OCI-LY7 (cell line): ENCODE measurements around the gene SOX18. TPM values are rescaled to one million over a fixed set of nuclear protein-coding genes. Genes with fewer than 3 reads are reported as not detected.

Experiments
- BruUV-seq: library from RNA; stranded (reverse); fragments of 400-500 nt; replicated peaks from 2 replicates; lab custom pipeline; 2021; lab: Mats Ljungman, UMichigan
- CTCF ChIA-PET: fragments of 300-600 bp; sonication (Branson Sonifier 250); formaldehyde crosslinking; loops from one replicate; lab custom pipeline; 2022; ENCODE audit warnings: antibody characterized with exemption; ENCODE audit not compliant: unreplicated experiment; lab: Charles Lee
- POLR2A ChIA-PET: fragments of 300-600 bp; sonication (Branson Sonifier 250); formaldehyde crosslinking; loops from one replicate; lab custom pipeline; 2022; ENCODE audit warnings: antibody characterized with exemption; lab: Charles Lee
- DNase-seq: peaks from one replicate; pipeline ENCODE4 v3.0.0-alpha.2; 2015; ENCODE audit warnings: low spot score
- H2AFZ ChIP-seq: fragments of 200-600 bp; sonication (generic), shearing (Covaris generic); 2 replicates; pipeline ENCODE4 v1.6.1; 2014; ENCODE audit warnings: mild to moderate bottlenecking, antibody characterized with exemption, low read length, moderate library complexity
- H3K27ac ChIP-seq: fragments of 200-600 bp; sonication (generic); 2 replicates; pipeline ENCODE4 v1.5.1; 2014; ENCODE audit warnings: mixed run types, low read depth, mild to moderate bottlenecking, moderate library complexity, low read length, inconsistent platforms; ENCODE audit not compliant: poor library complexity, severe bottlenecking
- H3K36me3 ChIP-seq: fragments of 200-600 bp; sonication (generic); 2 replicates; pipeline ENCODE4 v1.6.1; 2014; ENCODE audit warnings: mild to moderate bottlenecking, antibody characterized with exemption, low read length, moderate library complexity, mixed read lengths; ENCODE audit not compliant: insufficient read depth
- H3K4me1 ChIP-seq: fragments of 200-600 bp; sonication (generic); 2 replicates; pipeline ENCODE4 v1.5.1; 2014; ENCODE audit warnings: mild to moderate bottlenecking, low read length; ENCODE audit not compliant: insufficient read depth, poor library complexity, severe bottlenecking
- H3K4me2 ChIP-seq: fragments of 200-600 bp; sonication (generic); 2 replicates; pipeline ENCODE4 v1.6.1; 2014; ENCODE audit warnings: mild to moderate bottlenecking, low read length
- H3K4me3 ChIP-seq: fragments of 200-600 bp; sonication (generic); 2 replicates; pipeline ENCODE4 v1.5.1; 2014; ENCODE audit warnings: mild to moderate bottlenecking, low read depth, low read length; ENCODE audit not compliant: poor library complexity, severe bottlenecking
- H3K79me2 ChIP-seq: fragments of 200-600 bp; sonication (generic); 2 replicates; pipeline ENCODE4 v1.6.1; 2016; ENCODE audit warnings: low read depth, mild to moderate bottlenecking, low read length, moderate library complexity, mixed read lengths; ENCODE audit not compliant: insufficient read depth
- H3K9me2 ChIP-seq: fragments of 200-600 bp; sonication (generic); 2 replicates; pipeline ENCODE4 v1.6.1; 2016; ENCODE audit warnings: mild to moderate bottlenecking, low read length, mixed read lengths; ENCODE audit not compliant: insufficient read depth
- H3K9me3 ChIP-seq: fragments of 200-600 bp; sonication (generic); 2 replicates; pipeline ENCODE4 v1.6.1; 2014; ENCODE audit warnings: mild to moderate bottlenecking, mixed run types, low read length, mixed read lengths
- H4K20me1 ChIP-seq: fragments of 200-600 bp; sonication (generic); 2 replicates; pipeline ENCODE4 v1.6.1; 2014; ENCODE audit warnings: mild to moderate bottlenecking, antibody characterized with exemption, low read length, moderate library complexity, mixed read lengths; ENCODE audit not compliant: insufficient read depth
- CTCF ChIP-seq: fragments of 200-600 bp; sonication (generic); conservative IDR thresholded peaks from 2 replicates; pipeline ENCODE4 v1.5.1; 2014; ENCODE audit warnings: mild to moderate bottlenecking, antibody characterized with exemption, low read length, moderate library complexity, mixed read lengths
- EZH2phosphoT487 ChIP-seq: fragments of 200-600 bp; sonication (generic); IDR thresholded peaks from 2 replicates; pipeline ENCODE4 v1.6.1; 2018; ENCODE audit warnings: low read depth, borderline replicate concordance, mild to moderate bottlenecking, mixed run types, antibody characterized with exemption, low read length, moderate library complexity, mixed read lengths
- intact Hi-C: fragments of 100-400 bp; cut with micrococcal nuclease; formaldehyde crosslinking; loops from one replicate; pipeline ENCODE4 v1.10.0; 2022; ENCODE audit not compliant: unreplicated experiment
- total RNA-seq, 2 experiments: library from RNA; depleted of rRNA in 1 of 2; stranded (reverse); fragments of >200 nt in 1 of 2; shearing (Covaris generic) in 1 of 2; gene quantifications; 2 replicates each; pipeline ENCODE4 v1.2.3, GENCODE V29; 2014 to 2022

The SOX18 gene
- total RNA-seq, 2 experiments from 2014 or later = not detected

- Histone ChIP-seq H3K4me3 (no peak overlapping the region), H3K4me1 (peaks cover 15% of the 10 kb centered on the region), H3K36me3 (no peaks in the 10 kb centered on the region), H3K4me2 (no peak overlapping the region), H2AFZ (no peak overlapping the region), H3K79me2 (no peaks in the 10 kb centered on the region), H4K20me1 (no peaks in the 10 kb centered on the region), H3K27ac (no peak overlapping the region), H3K9me3 (no peaks in the 10 kb centered on the region), H3K9me2 (no peaks in the 10 kb centered on the region)
- POLR2A ChIA-PET = no interaction called here
- no peak for DNase-seq
- TF ChIP-seq CTCF (no peak), EZH2phosphoT487 (no peak)
- CTCF ChIA-PET = no interaction called here
- BruUV-seq = no TSS peak
- intact Hi-C loops = no loop called here
These were observed 7.6 kb upstream of the SOX18 start for GRCh38 chr20:64056889-64057627.

- TF ChIP-seq EZH2phosphoT487 (no peak), CTCF (no peak)
- intact Hi-C loops = no loop called here
- H3K9me2 ChIP-seq = no peaks in the 10 kb centered on the region
- H3K79me2 ChIP-seq = no peaks in the 10 kb centered on the region
- H3K4me3 ChIP-seq = no peak overlapping the region
- H3K36me3 ChIP-seq = no peaks in the 10 kb centered on the region
- H4K20me1 ChIP-seq = no peaks in the 10 kb centered on the region
- no TSS peak for BruUV-seq
- ChIA-PET CTCF (no interaction called here), POLR2A (no interaction called here)
- no peak overlapping the region for H2AFZ ChIP-seq
- no peak for DNase-seq
- H3K4me2 ChIP-seq = no peak overlapping the region
- no peak overlapping the region for H3K27ac ChIP-seq
- peaks cover 14% of the 10 kb centered on the region for H3K4me1 ChIP-seq
- H3K9me3 ChIP-seq = no peaks in the 10 kb centered on the region
These were observed 7.1 kb upstream of the SOX18 start for GRCh38 chr20:64056639-64056888.

- H3K4me3 ChIP-seq = no peak overlapping the region
- H3K9me2 ChIP-seq = no peaks in the 10 kb centered on the region
- H4K20me1 ChIP-seq = no peaks in the 10 kb centered on the region
- intact Hi-C loops = no loop called here
- peaks cover 14% of the 10 kb centered on the region for H3K4me1 ChIP-seq
- no peak for DNase-seq
- H3K27ac ChIP-seq = no peak overlapping the region
- no peak for TF ChIP-seq EZH2phosphoT487
- no peak for TF ChIP-seq CTCF
- H3K9me3 ChIP-seq = no peaks in the 10 kb centered on the region
- no peak overlapping the region for H2AFZ ChIP-seq
- no peaks in the 10 kb centered on the region for H3K36me3 ChIP-seq
- no peak overlapping the region for H3K4me2 ChIP-seq
- POLR2A ChIA-PET = no interaction called here
- no TSS peak for BruUV-seq
- no peaks in the 10 kb centered on the region for H3K79me2 ChIP-seq
- CTCF ChIA-PET = no interaction called here
These were observed 6.6 kb upstream of the SOX18 start for GRCh38 chr20:64055893-64056638.
